Trophoblast cell (in vitro differentiated cells and primary cell): ENCODE data around the gene CLEC3A.

Experiments
- DNase-seq, 2 donors: peaks; one replicate each; pipeline ENCODE4 v3.0.0-alpha.2; 2016
- H2AFZ ChIP-seq: 2 replicates; pipeline ENCODE4 v1.6.1; 2013; ENCODE audit warnings: low read length, moderate library complexity, mild to moderate bottlenecking; ENCODE audit not compliant: insufficient read depth, poor library complexity
- H2AK5ac ChIP-seq: 2 replicates; pipeline ENCODE4 v1.6.1; 2013; ENCODE audit warnings: mild to moderate bottlenecking, low read length
- H2BK120ac ChIP-seq: 2 replicates; pipeline ENCODE4 v1.6.1; 2013; ENCODE audit warnings: low read length, mild to moderate bottlenecking, moderate library complexity; ENCODE audit not compliant: insufficient read depth, poor library complexity
- H2BK12ac ChIP-seq: 2 replicates; pipeline ENCODE4 v1.6.1; 2013; ENCODE audit warnings: mild to moderate bottlenecking, low read length, moderate library complexity
- H2BK5ac ChIP-seq: 2 replicates; pipeline ENCODE4 v1.6.1; 2013; ENCODE audit warnings: low read length, low read depth, moderate library complexity, mild to moderate bottlenecking; ENCODE audit not compliant: poor library complexity
- H3K14ac ChIP-seq: 2 replicates; pipeline ENCODE4 v1.6.1; 2013; ENCODE audit warnings: mild to moderate bottlenecking, low read length
- H3K18ac ChIP-seq: 2 replicates; pipeline ENCODE4 v1.6.1; 2013; ENCODE audit warnings: mild to moderate bottlenecking, low read length
- H3K23ac ChIP-seq: 2 replicates; pipeline ENCODE4 v1.6.1; 2013; ENCODE audit warnings: low read length
- H3K27ac ChIP-seq: 2 replicates; pipeline ENCODE4 v1.5.1; 2013; ENCODE audit warnings: low read depth, mild to moderate bottlenecking, inconsistent platforms, low read length, moderate library complexity
- H3K27me3 ChIP-seq: 2 replicates; pipeline ENCODE4 v1.6.1; 2013; ENCODE audit warnings: inconsistent platforms, mild to moderate bottlenecking, low read length, moderate library complexity; ENCODE audit not compliant: insufficient read depth
- H3K36me3 ChIP-seq, 2 experiments: 1 replicate in 1 of 2; 2 replicates in 1 of 2; pipeline ENCODE4 v1.6.1; 2013; ENCODE audit warnings: low read length in 2 of 2, mild to moderate bottlenecking in 2 of 2, moderate library complexity in 1 of 2; ENCODE audit not compliant: insufficient read depth in 2 of 2, control insufficient read depth in 1 of 2
- H3K4ac ChIP-seq: 2 replicates; pipeline ENCODE4 v1.6.1; 2013; ENCODE audit warnings: low read depth, mild to moderate bottlenecking, low read length, moderate library complexity
- H3K4me1 ChIP-seq, 2 experiments: 1 replicate in 1 of 2; 2 replicates in 1 of 2; pipeline ENCODE4 v1.6.1; 2013; ENCODE audit warnings: low read length in 2 of 2, mild to moderate bottlenecking in 2 of 2, moderate library complexity in 1 of 2; ENCODE audit not compliant: insufficient read depth in 2 of 2, control insufficient read depth in 1 of 2
- H3K4me2 ChIP-seq: 2 replicates; pipeline ENCODE4 v1.6.1; 2013; ENCODE audit warnings: inconsistent platforms, mild to moderate bottlenecking, low read length, moderate library complexity
- H3K4me3 ChIP-seq: 2 replicates; pipeline ENCODE4 v1.5.1; 2013; ENCODE audit warnings: mild to moderate bottlenecking, low read depth, low read length, inconsistent platforms
- H3K79me1 ChIP-seq: one replicate; pipeline ENCODE4 v1.6.1; 2013; ENCODE audit warnings: low read length
- H3K79me2 ChIP-seq: 2 replicates; pipeline ENCODE4 v1.6.1; 2013; ENCODE audit warnings: low read length, mild to moderate bottlenecking; ENCODE audit not compliant: control insufficient read depth, insufficient read depth, poor library complexity
- H3K9ac ChIP-seq: 2 replicates; pipeline ENCODE4 v1.6.1; 2013; ENCODE audit warnings: mild to moderate bottlenecking, low read length
- H3K9me3 ChIP-seq: 2 replicates; pipeline ENCODE4 v1.6.1; 2013; ENCODE audit warnings: low read depth, mild to moderate bottlenecking, control low read depth, inconsistent platforms, low read length; ENCODE audit not compliant: insufficient read depth
- H4K12ac ChIP-seq: 2 replicates; pipeline ENCODE4 v1.6.1; 2013; ENCODE audit warnings: low read depth, mild to moderate bottlenecking, low read length, moderate library complexity
- H4K8ac ChIP-seq: 2 replicates; pipeline ENCODE4 v1.6.1; 2013; ENCODE audit warnings: low read depth, mild to moderate bottlenecking, low read length, moderate library complexity
- H4K91ac ChIP-seq: one replicate; pipeline ENCODE4 v1.6.1; 2013; ENCODE audit warnings: low read depth, mild to moderate bottlenecking, low read length, moderate library complexity
- WGBS: extraction: QIAGEN DNeasy Blood & Tissue Kit; methylation state at CpG from one replicate; pipeline ENCODE4 v1.1.7; 2013; ENCODE audit warnings: missing lambda C conversion rate; ENCODE audit not compliant: insufficient read length, insufficient coverage; ENCODE audit errors: extremely low coverage; 5-methylcytosine and 5-hydroxymethylcytosine counted together

The CLEC3A gene

DNA sequence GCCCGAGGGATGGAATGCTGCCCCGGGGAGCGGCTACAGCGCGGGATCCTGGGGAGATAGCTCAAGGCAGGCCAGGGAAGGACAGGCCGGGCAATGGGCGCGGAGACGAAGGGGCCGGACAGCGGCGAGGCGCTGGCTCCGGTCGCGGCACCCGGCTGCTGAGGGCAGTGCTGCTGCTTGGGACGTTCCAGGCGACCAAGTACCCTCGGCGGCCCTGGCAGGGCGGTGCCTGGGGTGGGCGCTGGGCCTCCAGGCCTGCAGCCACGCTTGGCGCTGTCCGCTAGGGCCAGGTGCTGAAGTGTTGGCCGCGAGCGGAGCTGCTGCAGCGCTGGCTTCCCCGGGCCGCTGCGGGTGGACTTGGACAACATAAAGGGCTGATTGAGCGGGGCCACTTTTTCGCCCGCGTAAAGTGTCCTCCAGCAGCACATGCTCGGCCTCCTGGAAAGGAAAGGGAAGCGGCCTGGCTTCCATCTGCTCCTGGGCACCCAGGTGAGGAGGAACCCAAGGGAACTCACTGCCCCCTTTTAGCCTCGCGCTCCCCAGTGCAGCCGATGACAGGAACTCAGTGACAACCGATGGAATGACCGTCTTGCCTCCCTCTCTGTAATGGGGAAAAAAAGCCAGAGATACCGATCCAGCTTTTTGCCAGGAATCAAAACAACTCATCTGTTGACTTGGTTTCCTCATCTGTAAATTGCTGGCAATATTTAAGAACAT, 23.7 kb downstream of the CLEC3A start:
- no peak overlapping the region for H3K14ac ChIP-seq
- H4K8ac ChIP-seq: no peak overlapping the region
- no peak overlapping the region for H2BK120ac ChIP-seq
- H3K9ac ChIP-seq: no peak overlapping the region
- no peaks in the 10 kb centered on the region for H3K36me3 ChIP-seq
- no peak overlapping the region for H3K4ac ChIP-seq
- H3K4me1 ChIP-seq: peaks cover 4% of the 10 kb centered on the region in 2 experiments
- no peak overlapping the region for H2AFZ ChIP-seq
- DNase-seq: peak; percentile 81 to 93
- H3K18ac ChIP-seq: no peak overlapping the region
- H3K4me2 ChIP-seq: peak overlapping the region; percentile 67
- H3K27ac ChIP-seq: no peak overlapping the region
- WGBS: no CpG with 5 or more reads among the region's 45 CpGs
- no peak overlapping the region for H2BK12ac ChIP-seq
- H3K79me1 ChIP-seq: no peaks in the 10 kb centered on the region
- H2BK5ac ChIP-seq: no peak overlapping the region
- no peak overlapping the region for H3K23ac ChIP-seq
- H3K79me2 ChIP-seq: no peaks in the 10 kb centered on the region
- no peak overlapping the region for H2AK5ac ChIP-seq
- no peaks in the 10 kb centered on the region for H3K27me3 ChIP-seq
- no peak overlapping the region for H4K91ac ChIP-seq
- H3K4me3 ChIP-seq: no peak overlapping the region
- no peak overlapping the region for H4K12ac ChIP-seq
- H3K9me3 ChIP-seq: no peaks in the 10 kb centered on the region

- no peak overlapping the region for H2BK5ac ChIP-seq
- peaks cover 4% of the 10 kb centered on the region in 2 experiments for H3K4me1 ChIP-seq
- no peak overlapping the region for H3K9ac ChIP-seq
- no peaks in the 10 kb centered on the region for H3K36me3 ChIP-seq
- H3K4me3 ChIP-seq: no peak overlapping the region
- no peak overlapping the region for H4K91ac ChIP-seq
- no peaks in the 10 kb centered on the region for H3K27me3 ChIP-seq
- no peak overlapping the region for H3K23ac ChIP-seq
- no peak overlapping the region for H3K18ac ChIP-seq
- no peak overlapping the region for H2AFZ ChIP-seq
- H2AK5ac ChIP-seq: no peak overlapping the region
- no CpG with 5 or more reads among the region's 15 CpGs for WGBS
- no peak overlapping the region for H3K4me2 ChIP-seq
- no peak overlapping the region for H2BK12ac ChIP-seq
- no peak overlapping the region for H4K8ac ChIP-seq
- H3K9me3 ChIP-seq: no peaks in the 10 kb centered on the region
- H2BK120ac ChIP-seq: no peak overlapping the region
- no peaks in the 10 kb centered on the region for H3K79me2 ChIP-seq
- no peak overlapping the region for H4K12ac ChIP-seq
- H3K79me1 ChIP-seq: no peaks in the 10 kb centered on the region
- no peak overlapping the region for H3K14ac ChIP-seq
- H3K4ac ChIP-seq: no peak overlapping the region
- no peak overlapping the region for H3K27ac ChIP-seq
- DNase-seq: no peak
These were observed 26.0 kb downstream of the CLEC3A start for GRCh38 chr16:78048319-78048718.

GRCh38 chr16:78050734-78051400, 28.5 kb downstream of the CLEC3A start:
- Histone ChIP-seq H3K9me3 (no peaks in the 10 kb centered on the region), H3K27me3 (no peaks in the 10 kb centered on the region), H3K79me1 (no peaks in the 10 kb centered on the region), H3K4me2 (no peak overlapping the region), H3K18ac (no peak overlapping the region), H3K4me3 (no peak overlapping the region), H2AFZ (no peak overlapping the region), H3K4me1 (peaks cover under 1% of the 10 kb centered on the region in 2 experiments), H3K36me3 (no peaks in the 10 kb centered on the region), H2BK5ac (no peak overlapping the region), H3K14ac (no peak overlapping the region), H3K23ac (no peak overlapping the region), H4K12ac (no peak overlapping the region), H3K79me2 (no peaks in the 10 kb centered on the region), H2BK120ac (no peak overlapping the region), H3K27ac (no peak overlapping the region), H4K91ac (no peak overlapping the region), H2BK12ac (no peak overlapping the region), H3K9ac (no peak overlapping the region), H4K8ac (no peak overlapping the region), H2AK5ac (no peak overlapping the region), H3K4ac (no peak overlapping the region)
- no CpG with 5 or more reads among the region's 2 CpGs for WGBS
- DNase-seq: no peak

DNA sequence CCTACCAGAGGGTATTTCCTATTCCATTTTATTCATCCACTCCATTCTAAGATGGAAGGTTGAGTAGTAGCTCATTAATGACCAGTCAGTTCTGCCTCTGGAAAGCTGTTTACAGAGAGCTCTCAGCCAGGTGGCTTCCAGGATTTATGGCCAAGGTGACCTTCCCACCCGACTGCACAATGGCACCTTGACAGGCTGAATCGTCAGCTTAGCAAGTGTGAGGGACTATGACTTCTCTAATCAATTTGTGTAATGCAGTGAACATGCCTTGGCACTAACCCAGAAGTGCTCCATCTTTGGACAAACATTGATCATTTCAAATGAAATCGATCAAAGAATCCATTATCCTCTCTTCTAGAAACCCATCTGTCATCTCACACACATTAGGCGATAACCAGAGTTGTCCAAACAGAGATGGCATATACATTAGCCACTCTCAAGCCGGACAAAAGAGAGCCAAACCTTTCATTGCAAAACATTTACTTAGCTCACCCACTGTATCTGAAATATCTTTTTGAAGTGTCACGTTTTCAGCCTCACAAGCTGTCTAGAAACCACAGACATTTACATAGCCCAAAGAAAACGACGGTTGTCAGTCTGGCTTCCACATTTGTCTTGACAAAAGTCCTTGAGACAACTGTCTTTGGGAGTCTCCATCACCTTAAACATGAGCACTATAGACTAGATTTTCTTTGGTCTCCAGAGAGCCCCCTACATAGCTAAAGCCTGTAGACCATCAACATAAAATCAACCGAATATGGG, 35.6 kb downstream of the CLEC3A start:
- H2BK120ac ChIP-seq: no peak overlapping the region
- H3K4me2 ChIP-seq: no peak overlapping the region
- H3K14ac ChIP-seq: no peak overlapping the region
- H3K27me3 ChIP-seq: no peaks in the 10 kb centered on the region
- no peaks in the 10 kb centered on the region for H3K79me1 ChIP-seq
- no CpG with 5 or more reads among the region's 9 CpGs for WGBS
- no peaks in the 10 kb centered on the region for H3K4me1 ChIP-seq
- H3K79me2 ChIP-seq: no peaks in the 10 kb centered on the region
- no peak overlapping the region for H2AFZ ChIP-seq
- H2BK12ac ChIP-seq: no peak overlapping the region
- no peak overlapping the region for H2BK5ac ChIP-seq
- H3K18ac ChIP-seq: no peak overlapping the region
- DNase-seq: no peak
- H2AK5ac ChIP-seq: no peak overlapping the region
- no peak overlapping the region for H3K4me3 ChIP-seq
- H4K91ac ChIP-seq: no peak overlapping the region
- no peak overlapping the region for H4K8ac ChIP-seq
- H3K27ac ChIP-seq: no peak overlapping the region
- H4K12ac ChIP-seq: no peak overlapping the region
- H3K9ac ChIP-seq: no peak overlapping the region
- no peak overlapping the region for H3K4ac ChIP-seq
- no peak overlapping the region for H3K23ac ChIP-seq
- H3K9me3 ChIP-seq: peaks cover 3% of the 10 kb centered on the region
- no peaks in the 10 kb centered on the region for H3K36me3 ChIP-seq
